GM10266 (cell line): Measurements from ENCODE around the gene PURA.

Experiments
- DNase-seq: peaks from one replicate; pipeline ENCODE4 v3.0.0; 2012; ENCODE audit errors: extremely low spot score
- CTCF ChIP-seq: IDR thresholded peaks from 2 replicates; pipeline ENCODE4 v1.5.1; 2012; ENCODE audit warnings: mild to moderate bottlenecking, low read depth; ENCODE audit not compliant: control insufficient read depth, insufficient read depth; ENCODE audit errors: missing control alignments

PURA gene

GRCh38 chr5:140162275-140162674, 48.4 kb downstream of the PURA start:
- no peak for TF ChIP-seq CTCF
- DNase-seq, result no peak

GRCh38 chr5:140162781-140163180, 48.9 kb downstream of the PURA start:
- TF ChIP-seq CTCF, result no peak
- DNase-seq, result no peak

GRCh38 chr5:140165101-140165922, 51.4 kb downstream of the PURA start:
- TF ChIP-seq CTCF, result no peak
- no peak for DNase-seq

GRCh38 chr5:140165923-140166270, 52.0 kb downstream of the PURA start:
- no peak for TF ChIP-seq CTCF
- DNase-seq, result no peak

- no peak for TF ChIP-seq CTCF
- no peak for DNase-seq
Measured at GRCh38 chr5:140166911-140167310, 53.0 kb downstream of the PURA start.

GRCh38 chr5:140168371-140168770, 54.5 kb downstream of the PURA start:
- no peak for TF ChIP-seq CTCF
- DNase-seq, result no peak

GRCh38 chr5:140169410-140169809, 55.5 kb downstream of the PURA start:
- DNase-seq, result no peak
- peak; percentile 27 for TF ChIP-seq CTCF
